A673 (cell line): ENCODE results near the gene PHC2.

ENCODE experiments used
- EZH2 ChIP-seq: fragments of 200-600 bp; sonication (generic); IDR thresholded peaks from 2 replicates; pipeline ENCODE4 v1.6.1; 2017; ENCODE audit warnings: borderline replicate concordance, low read depth, mild to moderate bottlenecking, mixed read lengths, antibody characterized with exemption, low read length; ENCODE audit not compliant: poor library complexity, severe bottlenecking
- TF ChIP-seq, protein P1 (sequence below): fragments of 300-800, 200-600 bp; sonication (generic); conservative IDR thresholded peaks from 2 replicates; pipeline ENCODE4 v1.5.1; 2017; ENCODE audit warnings: low read depth, mild to moderate bottlenecking, antibody characterized with exemption, low read length, moderate library complexity, mixed read lengths

DNA sequence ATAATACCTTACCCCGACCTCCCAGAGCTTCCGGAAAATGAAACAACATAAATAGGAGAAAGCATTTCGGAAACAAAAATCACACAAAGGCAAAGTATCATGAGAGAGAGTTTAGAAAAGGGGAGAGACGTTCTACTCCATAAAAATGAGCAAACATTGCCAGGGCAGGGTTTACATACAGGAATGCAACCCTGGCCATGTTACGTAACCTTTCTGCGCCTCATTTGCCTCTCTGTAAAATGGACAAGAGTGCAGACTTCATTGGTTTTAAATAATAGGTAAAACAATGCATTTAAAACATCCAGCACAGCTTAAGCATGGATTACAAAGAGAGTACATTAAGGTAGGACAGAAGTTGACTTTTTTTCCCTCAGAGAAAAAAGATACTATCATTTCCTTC, 45.6 kb downstream of the PHC2 start:
- TF ChIP-seq, protein P1, sequence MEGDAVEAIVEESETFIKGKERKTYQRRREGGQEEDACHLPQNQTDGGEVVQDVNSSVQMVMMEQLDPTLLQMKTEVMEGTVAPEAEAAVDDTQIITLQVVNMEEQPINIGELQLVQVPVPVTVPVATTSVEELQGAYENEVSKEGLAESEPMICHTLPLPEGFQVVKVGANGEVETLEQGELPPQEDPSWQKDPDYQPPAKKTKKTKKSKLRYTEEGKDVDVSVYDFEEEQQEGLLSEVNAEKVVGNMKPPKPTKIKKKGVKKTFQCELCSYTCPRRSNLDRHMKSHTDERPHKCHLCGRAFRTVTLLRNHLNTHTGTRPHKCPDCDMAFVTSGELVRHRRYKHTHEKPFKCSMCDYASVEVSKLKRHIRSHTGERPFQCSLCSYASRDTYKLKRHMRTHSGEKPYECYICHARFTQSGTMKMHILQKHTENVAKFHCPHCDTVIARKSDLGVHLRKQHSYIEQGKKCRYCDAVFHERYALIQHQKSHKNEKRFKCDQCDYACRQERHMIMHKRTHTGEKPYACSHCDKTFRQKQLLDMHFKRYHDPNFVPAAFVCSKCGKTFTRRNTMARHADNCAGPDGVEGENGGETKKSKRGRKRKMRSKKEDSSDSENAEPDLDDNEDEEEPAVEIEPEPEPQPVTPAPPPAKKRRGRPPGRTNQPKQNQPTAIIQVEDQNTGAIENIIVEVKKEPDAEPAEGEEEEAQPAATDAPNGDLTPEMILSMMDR: no peak
- TF ChIP-seq EZH2: no peak
